Liver (tissue), 9 donors: ENCODE results near the gene MN1. TPM values are rescaled to one million over a fixed set of nuclear protein-coding genes. Genes with fewer than 3 reads are reported as not detected.

Source experiments
- DNase-seq: peaks from one replicate; pipeline ENCODE4 v3.0.0-alpha.2; 2017; ENCODE audit warnings: low spot score
- H3K27ac ChIP-seq, 2 donors: one replicate each; pipeline ENCODE4 v1.7.0; 2013; ENCODE audit warnings: inconsistent platforms in 2 of 2, low read length in 2 of 2, control low read depth in 1 of 2, low read depth in 1 of 2, mild to moderate bottlenecking in 1 of 2
- H3K27me3 ChIP-seq, 4 donors: one replicate each; pipeline versions ENCODE4 v1.6.1 to v1.7.0; 2013; ENCODE audit warnings: low read length in 3 of 4, inconsistent platforms in 1 of 4, mild to moderate bottlenecking in 1 of 4, moderate library complexity in 1 of 4; ENCODE audit not compliant: control insufficient read depth in 4 of 4, insufficient read depth in 4 of 4
- H3K36me3 ChIP-seq, 4 donors: one replicate each; pipeline versions ENCODE4 v1.6.1 to v1.7.0; 2013; ENCODE audit warnings: low read length in 3 of 4, mild to moderate bottlenecking in 3 of 4, low read depth in 1 of 4, moderate library complexity in 1 of 4; ENCODE audit not compliant: control insufficient read depth in 4 of 4, insufficient read depth in 3 of 4
- H3K4me1 ChIP-seq, 4 donors: one replicate each; pipeline versions ENCODE4 v1.6.1 to v1.7.0; 2013; ENCODE audit warnings: low read length in 3 of 4, mild to moderate bottlenecking in 3 of 4, moderate library complexity in 1 of 4; ENCODE audit not compliant: control insufficient read depth in 4 of 4, insufficient read depth in 4 of 4
- H3K4me3 ChIP-seq, 3 donors: one replicate each; pipeline versions ENCODE4 v1.6.1 to v1.7.0; 2013; ENCODE audit warnings: low read length in 3 of 3, control low read depth in 1 of 3, low read depth in 1 of 3, mild to moderate bottlenecking in 1 of 3
- H3K9ac ChIP-seq, 2 donors: one replicate each; pipeline ENCODE4 v1.7.0; 2013; ENCODE audit warnings: low read length in 2 of 2, mild to moderate bottlenecking in 2 of 2, moderate library complexity in 2 of 2, control low read depth in 1 of 2, low read depth in 1 of 2
- H3K9me3 ChIP-seq, 4 donors: one replicate each; pipeline versions ENCODE4 v1.6.1 to v1.7.0; 2013; ENCODE audit warnings: low read length in 3 of 4; ENCODE audit not compliant: control insufficient read depth in 4 of 4
- EGR1 ChIP-seq, 2 donors: IDR thresholded peaks; 2 replicates each; pipeline ENCODE4 v1.6.1; 2016 to 2018; ENCODE audit warnings: antibody characterized with exemption in 2 of 2, low read depth in 2 of 2
- FOXA2 ChIP-seq: IDR thresholded peaks from 2 replicates; pipeline ENCODE4 v1.6.1; 2016; ENCODE audit warnings: antibody characterized with exemption
- GABPA ChIP-seq, 2 donors: IDR thresholded peaks in 1 of 2; conservative IDR thresholded peaks in 1 of 2; 2 replicates each; pipeline ENCODE4 v1.6.1; 2016; ENCODE audit warnings: antibody characterized with exemption in 2 of 2, mild to moderate bottlenecking in 1 of 2, moderate library complexity in 1 of 2
- HNF4G ChIP-seq: IDR thresholded peaks from 2 replicates; pipeline ENCODE4 v1.6.1; 2016; ENCODE audit warnings: antibody characterized with exemption
- NR2F2 ChIP-seq: IDR thresholded peaks from 2 replicates; pipeline ENCODE4 v1.6.1; 2016; ENCODE audit warnings: antibody characterized with exemption
- RXRA ChIP-seq, 2 donors: IDR thresholded peaks; 2 replicates each; pipeline ENCODE4 v1.6.1; 2017 to 2018; ENCODE audit warnings: antibody characterized with exemption in 2 of 2, mild to moderate bottlenecking in 1 of 2
- SP1 ChIP-seq: IDR thresholded peaks from 2 replicates; pipeline ENCODE4 v1.6.1; 2018; ENCODE audit warnings: antibody characterized with exemption, mild to moderate bottlenecking
- TAF1 ChIP-seq: conservative IDR thresholded peaks from 2 replicates; pipeline ENCODE4 v1.6.1; 2016; ENCODE audit warnings: antibody characterized with exemption, mild to moderate bottlenecking
- YY1 ChIP-seq: IDR thresholded peaks from 2 replicates; pipeline ENCODE4 v1.6.1; 2016; ENCODE audit warnings: antibody characterized with exemption, mild to moderate bottlenecking
- WGBS: extraction: QIAGEN DNeasy Blood & Tissue Kit; methylation state at CpG from one replicate; pipeline ENCODE4 v1.1.7; 2013; 5-methylcytosine and 5-hydroxymethylcytosine counted together
- polyA plus RNA-seq, 2 donors: library from polyadenylated mRNA; stranded (reverse) in 1 of 2; unstranded in 1 of 2; fragments of 200-250 nt in 1 of 2; fragments of >200 nt in 1 of 2; fragmentation: Nextera tagmentation in 1 of 2; extraction: Ambion mirVana in 1 of 2; gene quantifications; one replicate each; pipeline versions ENCODE4 v1.2.1 to v1.2.3, GENCODE V29; 2013 to 2015
- total RNA-seq, 2 donors: library from RNA; depleted of rRNA; stranded (reverse); fragments of >200 nt; gene quantifications; one replicate each; pipeline ENCODE4 v1.2.3, GENCODE V29; 2014
- TF ChIP-seq, protein P1 (sequence below): IDR thresholded peaks from 2 replicates; pipeline ENCODE4 v1.6.1; 2016; ENCODE audit warnings: antibody characterized with exemption
- TF ChIP-seq, protein P2 (sequence below): IDR thresholded peaks from 2 replicates; pipeline ENCODE4 v1.6.1; 2016; ENCODE audit warnings: antibody characterized with exemption, mild to moderate bottlenecking
- TF ChIP-seq, protein P3 (sequence below): IDR thresholded peaks from 2 replicates; pipeline ENCODE4 v1.6.1; 2016; ENCODE audit warnings: antibody characterized with exemption
- TF ChIP-seq, protein P4 (sequence below): IDR thresholded peaks from 2 replicates; pipeline ENCODE4 v1.6.1; 2016; ENCODE audit warnings: antibody characterized with exemption
- TF ChIP-seq, protein P5 (sequence below): fragments of 150-350 bp; IDR thresholded peaks from 2 replicates; pipeline ENCODE4 v1.5.1; 2017; ENCODE audit warnings: improper control_type of control experiment, low read depth, low read length; ENCODE audit not compliant: missing input control
- donor health status: healthy.
- donor health status: healthy.
- donor health status: healthy.
- donor health status: healthy.
- donor health status: healthy.

The MN1 gene
- total and polyA plus RNA-seq, 4 donors, result 0.10 to 0.33 (median 0.21) TPM

DNA sequence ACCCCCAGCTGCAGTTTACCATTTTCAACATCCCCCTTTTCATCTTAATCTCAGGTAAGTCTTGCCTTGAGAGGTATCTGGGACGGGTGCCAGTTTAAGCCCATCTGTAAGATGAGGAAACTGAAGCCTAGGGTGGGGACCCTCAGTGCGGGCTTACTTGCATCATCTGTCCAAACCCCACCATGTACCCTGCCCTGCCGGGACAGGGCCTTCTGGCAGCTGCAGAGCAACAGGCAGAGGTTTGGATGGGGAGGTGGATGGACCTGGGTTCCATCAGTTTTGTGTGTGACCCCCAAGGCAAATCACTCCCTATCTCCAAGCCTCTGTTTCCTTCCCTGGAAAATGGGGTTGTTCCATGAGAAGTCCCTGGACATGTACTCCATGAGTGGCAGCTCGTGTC is 67.5 kb downstream of the MN1 start:
- Histone ChIP-seq H3K36me3 (no peaks in the 10 kb centered on the region), H3K27ac (no peak overlapping the region), H3K27me3 (peaks cover 0 to 3% (median 0%) of the 10 kb centered on the region in 4 donors), H3K9ac (no peak overlapping the region), H3K4me3 (no peak overlapping the region), H3K4me1 (no peaks in the 10 kb centered on the region), H3K9me3 (peaks cover 0 to 3% (median 0%) of the 10 kb centered on the region in 4 donors)
- no peak for TF ChIP-seq NR2F2
- no peak for DNase-seq
- WGBS, result 83% methylated on average over 4 of the region's 4 CpGs

DNA sequence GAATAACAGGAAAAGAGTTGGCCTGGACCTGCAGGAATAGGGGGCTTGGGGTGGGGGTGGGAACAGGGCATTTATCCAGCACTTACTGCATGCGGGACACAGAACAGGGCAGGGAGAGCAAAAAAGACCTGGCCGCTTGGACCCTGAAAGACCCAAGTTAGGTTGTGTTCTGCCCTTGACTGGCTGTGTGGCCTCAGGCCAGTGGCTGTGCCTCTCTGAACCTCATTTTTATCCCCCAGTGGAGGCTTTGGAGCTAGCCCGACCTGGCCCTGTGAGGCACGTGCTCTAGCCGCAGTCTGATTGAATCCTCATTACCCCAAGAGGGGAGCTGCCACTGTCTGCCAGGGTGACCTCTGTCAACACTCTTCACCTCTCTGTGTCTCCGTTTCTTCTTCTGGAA is 68.7 kb downstream of the MN1 start:
- 85% methylated on average over 6 of the region's 6 CpGs for WGBS
- no peak overlapping the region for H3K4me3 ChIP-seq

More for the DNA sequence above, 68.7 kb downstream of the MN1 start:
- no peak for DNase-seq
- Histone ChIP-seq H3K27me3 (peaks cover 0 to 3% (median 0%) of the 10 kb centered on the region in 4 donors), H3K4me1 (no peaks in the 10 kb centered on the region), H3K9ac (no peak overlapping the region), H3K27ac (no peak overlapping the region), H3K36me3 (no peaks in the 10 kb centered on the region), H3K9me3 (peaks cover 0 to 3% (median 0%) of the 10 kb centered on the region in 4 donors)
- TF ChIP-seq YY1 (no peak), EGR1 (IDR thresholded peaks at IDR 0.05; ENCODE audit: low read depth in 2 of 2) (no peak), FOXA2 (no peak), RXRA (IDR thresholded peaks at IDR 0.05) (no peak), GABPA (IDR thresholded peaks at IDR 0.05 in 1 of 2, conservative IDR thresholded peaks at IDR 0.05 in 1 of 2) (no peak), NR2F2 (no peak), HNF4G (no peak), TAF1 (no peak), SP1 (no peak)
- TF ChIP-seq, protein P1, sequence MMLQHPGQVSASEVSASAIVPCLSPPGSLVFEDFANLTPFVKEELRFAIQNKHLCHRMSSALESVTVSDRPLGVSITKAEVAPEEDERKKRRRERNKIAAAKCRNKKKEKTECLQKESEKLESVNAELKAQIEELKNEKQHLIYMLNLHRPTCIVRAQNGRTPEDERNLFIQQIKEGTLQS, result no peak
- TF ChIP-seq, protein P2, sequence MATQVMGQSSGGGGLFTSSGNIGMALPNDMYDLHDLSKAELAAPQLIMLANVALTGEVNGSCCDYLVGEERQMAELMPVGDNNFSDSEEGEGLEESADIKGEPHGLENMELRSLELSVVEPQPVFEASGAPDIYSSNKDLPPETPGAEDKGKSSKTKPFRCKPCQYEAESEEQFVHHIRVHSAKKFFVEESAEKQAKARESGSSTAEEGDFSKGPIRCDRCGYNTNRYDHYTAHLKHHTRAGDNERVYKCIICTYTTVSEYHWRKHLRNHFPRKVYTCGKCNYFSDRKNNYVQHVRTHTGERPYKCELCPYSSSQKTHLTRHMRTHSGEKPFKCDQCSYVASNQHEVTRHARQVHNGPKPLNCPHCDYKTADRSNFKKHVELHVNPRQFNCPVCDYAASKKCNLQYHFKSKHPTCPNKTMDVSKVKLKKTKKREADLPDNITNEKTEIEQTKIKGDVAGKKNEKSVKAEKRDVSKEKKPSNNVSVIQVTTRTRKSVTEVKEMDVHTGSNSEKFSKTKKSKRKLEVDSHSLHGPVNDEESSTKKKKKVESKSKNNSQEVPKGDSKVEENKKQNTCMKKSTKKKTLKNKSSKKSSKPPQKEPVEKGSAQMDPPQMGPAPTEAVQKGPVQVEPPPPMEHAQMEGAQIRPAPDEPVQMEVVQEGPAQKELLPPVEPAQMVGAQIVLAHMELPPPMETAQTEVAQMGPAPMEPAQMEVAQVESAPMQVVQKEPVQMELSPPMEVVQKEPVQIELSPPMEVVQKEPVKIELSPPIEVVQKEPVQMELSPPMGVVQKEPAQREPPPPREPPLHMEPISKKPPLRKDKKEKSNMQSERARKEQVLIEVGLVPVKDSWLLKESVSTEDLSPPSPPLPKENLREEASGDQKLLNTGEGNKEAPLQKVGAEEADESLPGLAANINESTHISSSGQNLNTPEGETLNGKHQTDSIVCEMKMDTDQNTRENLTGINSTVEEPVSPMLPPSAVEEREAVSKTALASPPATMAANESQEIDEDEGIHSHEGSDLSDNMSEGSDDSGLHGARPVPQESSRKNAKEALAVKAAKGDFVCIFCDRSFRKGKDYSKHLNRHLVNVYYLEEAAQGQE, result no peak
- TF ChIP-seq, protein P3, sequence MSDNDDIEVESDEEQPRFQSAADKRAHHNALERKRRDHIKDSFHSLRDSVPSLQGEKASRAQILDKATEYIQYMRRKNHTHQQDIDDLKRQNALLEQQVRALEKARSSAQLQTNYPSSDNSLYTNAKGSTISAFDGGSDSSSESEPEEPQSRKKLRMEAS, result no peak
- TF ChIP-seq, protein P4, sequence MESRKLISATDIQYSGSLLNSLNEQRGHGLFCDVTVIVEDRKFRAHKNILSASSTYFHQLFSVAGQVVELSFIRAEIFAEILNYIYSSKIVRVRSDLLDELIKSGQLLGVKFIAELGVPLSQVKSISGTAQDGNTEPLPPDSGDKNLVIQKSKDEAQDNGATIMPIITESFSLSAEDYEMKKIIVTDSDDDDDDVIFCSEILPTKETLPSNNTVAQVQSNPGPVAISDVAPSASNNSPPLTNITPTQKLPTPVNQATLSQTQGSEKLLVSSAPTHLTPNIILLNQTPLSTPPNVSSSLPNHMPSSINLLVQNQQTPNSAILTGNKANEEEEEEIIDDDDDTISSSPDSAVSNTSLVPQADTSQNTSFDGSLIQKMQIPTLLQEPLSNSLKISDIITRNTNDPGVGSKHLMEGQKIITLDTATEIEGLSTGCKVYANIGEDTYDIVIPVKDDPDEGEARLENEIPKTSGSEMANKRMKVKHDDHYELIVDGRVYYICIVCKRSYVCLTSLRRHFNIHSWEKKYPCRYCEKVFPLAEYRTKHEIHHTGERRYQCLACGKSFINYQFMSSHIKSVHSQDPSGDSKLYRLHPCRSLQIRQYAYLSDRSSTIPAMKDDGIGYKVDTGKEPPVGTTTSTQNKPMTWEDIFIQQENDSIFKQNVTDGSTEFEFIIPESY, result no peak
- TF ChIP-seq, protein P5, sequence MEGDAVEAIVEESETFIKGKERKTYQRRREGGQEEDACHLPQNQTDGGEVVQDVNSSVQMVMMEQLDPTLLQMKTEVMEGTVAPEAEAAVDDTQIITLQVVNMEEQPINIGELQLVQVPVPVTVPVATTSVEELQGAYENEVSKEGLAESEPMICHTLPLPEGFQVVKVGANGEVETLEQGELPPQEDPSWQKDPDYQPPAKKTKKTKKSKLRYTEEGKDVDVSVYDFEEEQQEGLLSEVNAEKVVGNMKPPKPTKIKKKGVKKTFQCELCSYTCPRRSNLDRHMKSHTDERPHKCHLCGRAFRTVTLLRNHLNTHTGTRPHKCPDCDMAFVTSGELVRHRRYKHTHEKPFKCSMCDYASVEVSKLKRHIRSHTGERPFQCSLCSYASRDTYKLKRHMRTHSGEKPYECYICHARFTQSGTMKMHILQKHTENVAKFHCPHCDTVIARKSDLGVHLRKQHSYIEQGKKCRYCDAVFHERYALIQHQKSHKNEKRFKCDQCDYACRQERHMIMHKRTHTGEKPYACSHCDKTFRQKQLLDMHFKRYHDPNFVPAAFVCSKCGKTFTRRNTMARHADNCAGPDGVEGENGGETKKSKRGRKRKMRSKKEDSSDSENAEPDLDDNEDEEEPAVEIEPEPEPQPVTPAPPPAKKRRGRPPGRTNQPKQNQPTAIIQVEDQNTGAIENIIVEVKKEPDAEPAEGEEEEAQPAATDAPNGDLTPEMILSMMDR, result no peak
